ENCODE results near the gene TIMM23B.
"Not testable (repeated sequence)": the region's sequence is repeated elsewhere in the genome, so short reads cannot be mapped to it uniquely, and the experiment has no call there.

DNA sequence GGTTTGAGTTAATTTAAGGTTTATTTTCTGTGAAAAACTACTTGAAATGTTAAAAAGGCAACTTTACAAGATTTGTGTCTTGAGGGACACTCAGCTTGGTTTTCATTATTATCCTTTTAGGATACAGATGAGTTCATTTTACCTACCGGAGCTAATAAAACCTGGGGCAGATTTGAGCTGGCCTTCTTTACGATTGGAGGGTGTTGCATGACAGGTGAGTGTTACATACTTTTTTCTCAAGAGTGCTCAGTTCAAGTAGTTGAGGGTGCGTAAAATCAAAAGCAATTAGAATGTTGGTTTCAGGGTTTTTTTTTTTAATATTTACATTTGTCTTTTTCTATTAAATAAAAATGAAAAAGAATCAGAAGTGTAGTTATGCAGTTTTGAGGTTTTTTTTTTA lies 10.2 kb downstream of the TIMM23B start:
- TF ChIP-seq, protein P1, sequence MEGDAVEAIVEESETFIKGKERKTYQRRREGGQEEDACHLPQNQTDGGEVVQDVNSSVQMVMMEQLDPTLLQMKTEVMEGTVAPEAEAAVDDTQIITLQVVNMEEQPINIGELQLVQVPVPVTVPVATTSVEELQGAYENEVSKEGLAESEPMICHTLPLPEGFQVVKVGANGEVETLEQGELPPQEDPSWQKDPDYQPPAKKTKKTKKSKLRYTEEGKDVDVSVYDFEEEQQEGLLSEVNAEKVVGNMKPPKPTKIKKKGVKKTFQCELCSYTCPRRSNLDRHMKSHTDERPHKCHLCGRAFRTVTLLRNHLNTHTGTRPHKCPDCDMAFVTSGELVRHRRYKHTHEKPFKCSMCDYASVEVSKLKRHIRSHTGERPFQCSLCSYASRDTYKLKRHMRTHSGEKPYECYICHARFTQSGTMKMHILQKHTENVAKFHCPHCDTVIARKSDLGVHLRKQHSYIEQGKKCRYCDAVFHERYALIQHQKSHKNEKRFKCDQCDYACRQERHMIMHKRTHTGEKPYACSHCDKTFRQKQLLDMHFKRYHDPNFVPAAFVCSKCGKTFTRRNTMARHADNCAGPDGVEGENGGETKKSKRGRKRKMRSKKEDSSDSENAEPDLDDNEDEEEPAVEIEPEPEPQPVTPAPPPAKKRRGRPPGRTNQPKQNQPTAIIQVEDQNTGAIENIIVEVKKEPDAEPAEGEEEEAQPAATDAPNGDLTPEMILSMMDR (conservative IDR thresholded peaks at IDR 0.05; ENCODE audit: low read length), result not testable (repeated sequence)
- not testable (repeated sequence) for TF ChIP-seq EZH2phosphoT487 (IDR thresholded peaks at IDR 0.05; ENCODE audit: borderline replicate concordance, low read depth, low read length)
